Stomach (tissue), 9 donors: ENCODE data around the gene TOP3B. TPM values are rescaled to one million over a fixed set of nuclear protein-coding genes. Genes with fewer than 3 reads are reported as not detected.

ENCODE experiments used
- DNase-seq, 2 donors: peaks; one replicate each; pipeline versions ENCODE4 v3.0.0 to v3.0.0-alpha.2; 2013 to 2019
- H3K27ac ChIP-seq, 5 donors: fragments of 200-600 bp in 4 of 5; sonication (generic) in 4 of 5; one replicate each; pipeline ENCODE4 v1.5.1; 2013 to 2019; ENCODE audit warnings: mild to moderate bottlenecking in 1 of 5, moderate library complexity in 1 of 5
- H3K27me3 ChIP-seq, 3 donors: fragments of 200-600 bp; sonication (generic); one replicate each; pipeline ENCODE4 v1.5.1; 2017 to 2019; ENCODE audit warnings: mixed run types in 1 of 3
- H3K36me3 ChIP-seq, 4 donors: fragments of 200-600 bp; sonication (generic); 1 replicate in 3 of 4; 2 replicates in 1 of 4; pipeline ENCODE4 v1.5.1; 2016 to 2019
- H3K4me1 ChIP-seq, 4 donors: fragments of 200-600 bp; sonication (generic); one replicate each; pipeline ENCODE4 v1.5.1; 2016 to 2019
- H3K4me3 ChIP-seq, 4 donors: fragments of 200-600 bp; sonication (generic) in 3 of 4; one replicate each; pipeline ENCODE4 v1.5.1; 2016 to 2019; ENCODE audit warnings: mild to moderate bottlenecking in 1 of 4
- H3K9me3 ChIP-seq, 4 donors: fragments of 200-600 bp; sonication (generic); one replicate each; pipeline ENCODE4 v1.5.1; 2016 to 2019
- CTCF ChIP-seq, 7 experiments: fragments of 450-650 bp in 4 of 7; fragments of 200-600 bp in 3 of 7; sonication (generic) in 3 of 7; IDR thresholded peaks; one replicate each; pipeline ENCODE4 v1.5.1; 2016 to 2019; ENCODE audit warnings: antibody characterized with exemption in 7 of 7, control low read depth in 2 of 7, mild to moderate bottlenecking in 1 of 7
- EP300 ChIP-seq: sonication (generic); formaldehyde crosslinking; IDR thresholded peaks from one replicate; pipeline ENCODE4 v1.6.1; 2017; ENCODE audit warnings: antibody characterized with exemption
- POLR2A ChIP-seq, 4 donors: fragments of 450-650 bp; IDR thresholded peaks; one replicate each; pipeline ENCODE4 v1.6.1; 2016; ENCODE audit warnings: antibody characterized with exemption in 4 of 4, control low read depth in 2 of 4, mild to moderate bottlenecking in 1 of 4, moderate library complexity in 1 of 4
- POLR2AphosphoS5 ChIP-seq, 3 donors: sonication (generic); formaldehyde crosslinking; IDR thresholded peaks; one replicate each; pipeline ENCODE4 v1.6.1; 2016; ENCODE audit warnings: antibody characterized with exemption in 3 of 3
- WGBS, 5 donors: extraction: QIAGEN DNeasy Blood & Tissue Kit in 3 of 5; methylation state at CpG; one replicate each; pipeline versions ENCODE4 v1.1.5 to v1.1.7; 2013 to 2018; 5-methylcytosine and 5-hydroxymethylcytosine counted together
- intact Hi-C: fragments of 100-400 bp; cut with DNase I; formaldehyde crosslinking; loops from one replicate; pipeline ENCODE4 v1.15.1; 2023; ENCODE audit warnings: low total_unique reads
- polyA plus RNA-seq, 3 donors: library from polyadenylated mRNA; stranded (reverse); fragments of 200-250 nt; gene quantifications; one replicate each; pipeline ENCODE4 v1.2.3, GENCODE V29; 2013
- total RNA-seq, 5 donors: library from RNA; depleted of rRNA; stranded (reverse); fragments of >200 nt; gene quantifications; one replicate each; pipeline versions ENCODE4 v1.1.0 to v1.2.3, GENCODE V29; 2014 to 2016
- donor health status: healthy with polysubstance abuse.
- donor health status: Bipolar disorder and iron deficiency.
- donor health status: healthy.

The TOP3B gene
- total and polyA plus RNA-seq, 8 donors, result 3.8 to 509 (median 25.6) TPM

GRCh38 chr22:21975273-21975672 lies 7.3 kb downstream of the TOP3B start:
- no peaks in the 10 kb centered on the region for H3K9me3 ChIP-seq
- H3K27me3 ChIP-seq, result no peaks in the 10 kb centered on the region
- H3K27ac ChIP-seq, result no peak overlapping the region
- 92 to 98% (median 93%) methylated on average over 5 of the region's 5 CpGs for WGBS, 5 donors
- H3K36me3 ChIP-seq, result peaks cover 40 to 74% (median 72%) of the 10 kb centered on the region in 4 donors
- H3K4me3 ChIP-seq, result no peak overlapping the region
- TF ChIP-seq EP300, result no peak
- no peak for TF ChIP-seq POLR2A (IDR thresholded peaks at IDR 0.05)
- no peak for TF ChIP-seq CTCF (IDR thresholded peaks at IDR 0.05)
- no peak for TF ChIP-seq POLR2AphosphoS5 (IDR thresholded peaks at IDR 0.05)
- no peak for DNase-seq
- intact Hi-C loops, result no loop called here
- H3K4me1 ChIP-seq, result peaks cover 0 to 10% (median 1%) of the 10 kb centered on the region in 4 donors

- Histone ChIP-seq H3K36me3 (peaks cover 51 to 82% (median 79%) of the 10 kb centered on the region in 4 donors), H3K4me1 (peaks cover 0 to 4% (median 0%) of the 10 kb centered on the region in 4 donors), H3K27me3 (no peaks in the 10 kb centered on the region), H3K27ac (no peak overlapping the region), H3K4me3 (no peak overlapping the region), H3K9me3 (no peaks in the 10 kb centered on the region)
- intact Hi-C loops, result no loop called here
- DNase-seq, result no peak
- 89 to 93% (median 91%) methylated on average over 8 to 12 of the region's 12 CpGs for WGBS, 5 donors
- no peak for TF ChIP-seq CTCF (IDR thresholded peaks at IDR 0.05)
- no peak for TF ChIP-seq POLR2AphosphoS5 (IDR thresholded peaks at IDR 0.05)
- TF ChIP-seq POLR2A (IDR thresholded peaks at IDR 0.05), result no peak
- TF ChIP-seq EP300, result no peak
Observed at GRCh38 chr22:21974058-21974649, 8.4 kb downstream of the TOP3B start.

DNA sequence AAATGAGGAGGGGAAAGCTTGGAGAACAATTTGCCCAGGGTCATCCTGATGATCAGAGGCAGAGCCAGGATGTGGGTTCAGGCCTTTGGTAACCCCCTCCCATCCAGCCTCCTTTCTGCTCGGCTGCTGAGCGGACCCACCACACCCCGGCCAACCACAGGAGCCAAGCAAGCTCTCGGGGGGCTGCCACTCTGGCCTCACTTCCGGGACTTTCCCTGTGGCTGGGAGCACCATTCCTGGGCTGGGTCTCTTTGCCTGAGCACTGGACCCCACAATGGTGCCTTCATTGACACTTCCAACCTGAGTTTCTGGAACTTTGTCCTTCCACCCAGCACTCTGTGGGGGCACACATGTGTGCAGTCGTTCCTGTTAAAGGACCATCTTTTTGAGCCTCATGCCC lies 9.8 kb downstream of the TOP3B start:
- H3K4me1 ChIP-seq, result no peaks in the 10 kb centered on the region
- H3K36me3 ChIP-seq, result peaks cover 64 to 85% (median 82%) of the 10 kb centered on the region in 4 donors
- H3K9me3 ChIP-seq, result no peaks in the 10 kb centered on the region
- no peak for DNase-seq
- no peak for TF ChIP-seq POLR2A (IDR thresholded peaks at IDR 0.05)
- TF ChIP-seq POLR2AphosphoS5 (IDR thresholded peaks at IDR 0.05), result no peak
- TF ChIP-seq EP300, result no peak
- TF ChIP-seq CTCF (IDR thresholded peaks at IDR 0.05), result no peak
- no peaks in the 10 kb centered on the region for H3K27me3 ChIP-seq
- WGBS, 5 donors, result 74 to 95% (median 89%) methylated on average over 5 to 6 of the region's 6 CpGs
- H3K27ac ChIP-seq, result no peak overlapping the region
- no peak overlapping the region for H3K4me3 ChIP-seq
- intact Hi-C loops, result no loop called here

DNA sequence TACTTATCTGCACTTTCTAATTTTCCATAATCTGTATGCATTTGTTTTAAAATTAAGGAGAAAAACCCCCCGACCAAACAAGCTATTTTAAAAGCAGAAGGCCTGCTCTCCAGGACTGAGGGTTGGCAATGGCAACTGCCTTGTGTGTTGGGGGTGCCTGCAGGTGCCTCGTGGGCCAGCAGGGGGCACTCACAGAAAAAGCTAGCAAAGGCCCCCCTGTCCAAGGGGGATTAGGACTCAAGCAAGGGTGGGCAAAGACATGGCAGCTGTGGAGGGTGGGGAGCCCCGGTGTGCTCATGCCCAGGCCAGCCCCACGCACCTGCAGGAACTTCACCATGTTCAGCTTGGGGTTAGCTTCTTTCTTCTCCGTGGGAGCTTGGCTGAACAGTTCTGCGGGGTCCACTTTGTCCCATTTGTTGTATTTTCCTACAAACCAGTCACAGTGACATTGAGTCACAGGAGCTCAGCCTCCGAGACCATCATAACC lies 10.3 kb downstream of the TOP3B start:
- WGBS, 5 donors, result 65 to 79% (median 74%) methylated on average over 6 to 7 of the region's 7 CpGs
- Histone ChIP-seq H3K36me3 (peaks cover 69 to 90% (median 87%) of the 10 kb centered on the region in 4 donors), H3K27me3 (no peaks in the 10 kb centered on the region), H3K9me3 (no peaks in the 10 kb centered on the region), H3K4me1 (no peaks in the 10 kb centered on the region), H3K4me3 (no peak overlapping the region), H3K27ac (no peak overlapping the region)
- intact Hi-C loops, result no loop called here
- DNase-seq, result peak in 1 of 2 donors; percentile 66
- peak in 5 of 7 experiments; percentile 10 to 69 (median 64) for TF ChIP-seq CTCF (IDR thresholded peaks at IDR 0.05)
- TF ChIP-seq POLR2AphosphoS5 (IDR thresholded peaks at IDR 0.05), result no peak
- TF ChIP-seq EP300, result no peak
